ENCODE results near the gene CCDC149.

- TF ChIP-seq CTCF (conservative IDR thresholded peaks at IDR 0.05; ENCODE audit: low read depth, low read length): no peak
- TF ChIP-seq EZH2phosphoT487 (IDR thresholded peaks at IDR 0.05; ENCODE audit: borderline replicate concordance, low read length): no peak
- no peak for TF ChIP-seq EZH2 (IDR thresholded peaks at IDR 0.05; ENCODE audit: low read length, unreplicated experiment)
Observed at GRCh38 chr4:24886596-24886995, 26.2 kb downstream of the CCDC149 start.
